Neural cell (in vitro differentiated cells): Measurements from ENCODE around the gene SEC24C.
"Not testable (repeated sequence)": the region's sequence is repeated elsewhere in the genome, so short reads cannot be mapped to it uniquely, and the experiment has no call there.

Source experiments
- CTCF ChIP-seq: fragments of 450-650 bp; IDR thresholded peaks from 2 replicates; pipeline ENCODE4 v1.5.1; 2014; ENCODE audit warnings: antibody characterized with exemption, mild to moderate bottlenecking, moderate library complexity; ENCODE audit not compliant: poor library complexity, severe bottlenecking
- EZH2 ChIP-seq: fragments of 200-600, 300-800 bp; shearing (Covaris generic), sonication (generic); IDR thresholded peaks from 2 replicates; pipeline ENCODE4 v1.6.1; 2014; ENCODE audit warnings: antibody characterized with exemption, low read length, borderline replicate concordance, mild to moderate bottlenecking; ENCODE audit not compliant: insufficient read depth, poor library complexity, severe bottlenecking
- POLR2AphosphoS5 ChIP-seq: IDR thresholded peaks from 2 replicates; pipeline ENCODE4 v1.6.1; 2012
- TAF1 ChIP-seq: IDR thresholded peaks from 2 replicates; pipeline ENCODE4 v1.6.1; 2012; ENCODE audit warnings: low read depth

GRCh38 chr10:73706488-73706887 lies 37.7 kb upstream of the SEC24C start:
- not testable (repeated sequence) for TF ChIP-seq POLR2AphosphoS5, CTCF, EZH2, TAF1
